GM06990 (cell line): ENCODE results near the gene SULF2.

ENCODE experiments used
- DNase-seq: peaks from one replicate; pipeline ENCODE4 v3.0.0-alpha.2; 2011; ENCODE audit not compliant: insufficient read length; ENCODE audit errors: extremely low read depth
- H3K27me3 ChIP-seq: replicated peaks from 2 replicates; pipeline ENCODE4 v1.6.0; 2011; ENCODE audit warnings: low read length; ENCODE audit not compliant: control insufficient read depth, insufficient read depth
- H3K36me3 ChIP-seq: 2 replicates; pipeline ENCODE4 v1.5.1; 2011; ENCODE audit warnings: low read length; ENCODE audit not compliant: control insufficient read depth, insufficient read depth
- H3K4me3 ChIP-seq: replicated peaks from 2 replicates; pipeline ENCODE4 v1.5.1; 2011; ENCODE audit warnings: low read depth, mild to moderate bottlenecking, control low read depth, low read length
- CTCF ChIP-seq: IDR thresholded peaks from 2 replicates; pipeline ENCODE4 v1.5.1; 2011; ENCODE audit warnings: low read length, control low read depth, mild to moderate bottlenecking, inconsistent platforms; ENCODE audit not compliant: insufficient read depth, poor library complexity, severe bottlenecking

Gene SULF2

GRCh38 chr20:47660983-47661700, 124.1 kb downstream of the SULF2 start:
- TF ChIP-seq CTCF: no peak
- Histone ChIP-seq H3K36me3 (peaks cover 29% of the 10 kb centered on the region), H3K4me3 (no peak overlapping the region), H3K27me3 (no peaks in the 10 kb centered on the region)
- DNase-seq: no peak

GRCh38 chr20:47660602-47660905, 124.7 kb downstream of the SULF2 start:
- TF ChIP-seq CTCF: no peak
- no peak for DNase-seq
- Histone ChIP-seq H3K4me3 (no peak overlapping the region), H3K27me3 (no peaks in the 10 kb centered on the region), H3K36me3 (peaks cover 29% of the 10 kb centered on the region)

GRCh38 chr20:47659904-47660601, 125.2 kb downstream of the SULF2 start:
- Histone ChIP-seq H3K4me3 (no peak overlapping the region), H3K27me3 (no peaks in the 10 kb centered on the region), H3K36me3 (peaks cover 29% of the 10 kb centered on the region)
- TF ChIP-seq CTCF: no peak
- no peak for DNase-seq

- Histone ChIP-seq H3K4me3 (no peak overlapping the region), H3K36me3 (peaks cover 29% of the 10 kb centered on the region), H3K27me3 (no peaks in the 10 kb centered on the region)
- DNase-seq: no peak
- TF ChIP-seq CTCF: no peak
Observed at GRCh38 chr20:47656318-47656717, 129.0 kb downstream of the SULF2 start.

- Histone ChIP-seq H3K27me3 (no peaks in the 10 kb centered on the region), H3K36me3 (peaks cover 25% of the 10 kb centered on the region), H3K4me3 (no peak overlapping the region)
- DNase-seq: no peak
- no peak for TF ChIP-seq CTCF
Observed at GRCh38 chr20:47655635-47656034, 129.6 kb downstream of the SULF2 start.

- TF ChIP-seq CTCF: no peak
- peaks cover 18% of the 10 kb centered on the region for H3K36me3 ChIP-seq
- no peaks in the 10 kb centered on the region for H3K27me3 ChIP-seq
- DNase-seq: no peak
- no peak overlapping the region for H3K4me3 ChIP-seq
Observed at GRCh38 chr20:47654370-47654769, 130.9 kb downstream of the SULF2 start.
